Peyer's patch (tissue), 4 donors: ENCODE measurements around the gene NTN1.

Experiments used
- CTCF ChIP-seq, 6 experiments: fragments of 450-650 bp in 4 of 6; fragments of 200-600 bp in 2 of 6; sonication (generic) in 1 of 6; IDR thresholded peaks; one replicate each; pipeline ENCODE4 v1.5.1; 2017 to 2019; ENCODE audit warnings: antibody characterized with exemption in 6 of 6, mild to moderate bottlenecking in 3 of 6, moderate library complexity in 1 of 6
- POLR2A ChIP-seq, 2 donors: fragments of 450-650 bp; IDR thresholded peaks; one replicate each; pipeline ENCODE4 v1.5.1; 2017; ENCODE audit warnings: antibody characterized with exemption in 2 of 2, mild to moderate bottlenecking in 2 of 2, moderate library complexity in 2 of 2

- no peak for TF ChIP-seq CTCF (IDR thresholded peaks at IDR 0.05)
- no peak for TF ChIP-seq POLR2A (IDR thresholded peaks at IDR 0.05)
Measured at GRCh38 chr17:9237053-9237410, 215.7 kb downstream of the NTN1 start.
